Measurements from ENCODE around the gene CRIP2. TPM values are rescaled to one million over a fixed set of nuclear protein-coding genes. Genes with fewer than 3 reads are reported as not detected.

CRIP2 gene
- total and polyA plus RNA-seq, 9 of the 15 experiments (the other 6 are each of a cell fraction or from before 2014, with no cell fraction given), result 0.18 to 2.0 (median 0.69) TPM; not detected in 1

DNA sequence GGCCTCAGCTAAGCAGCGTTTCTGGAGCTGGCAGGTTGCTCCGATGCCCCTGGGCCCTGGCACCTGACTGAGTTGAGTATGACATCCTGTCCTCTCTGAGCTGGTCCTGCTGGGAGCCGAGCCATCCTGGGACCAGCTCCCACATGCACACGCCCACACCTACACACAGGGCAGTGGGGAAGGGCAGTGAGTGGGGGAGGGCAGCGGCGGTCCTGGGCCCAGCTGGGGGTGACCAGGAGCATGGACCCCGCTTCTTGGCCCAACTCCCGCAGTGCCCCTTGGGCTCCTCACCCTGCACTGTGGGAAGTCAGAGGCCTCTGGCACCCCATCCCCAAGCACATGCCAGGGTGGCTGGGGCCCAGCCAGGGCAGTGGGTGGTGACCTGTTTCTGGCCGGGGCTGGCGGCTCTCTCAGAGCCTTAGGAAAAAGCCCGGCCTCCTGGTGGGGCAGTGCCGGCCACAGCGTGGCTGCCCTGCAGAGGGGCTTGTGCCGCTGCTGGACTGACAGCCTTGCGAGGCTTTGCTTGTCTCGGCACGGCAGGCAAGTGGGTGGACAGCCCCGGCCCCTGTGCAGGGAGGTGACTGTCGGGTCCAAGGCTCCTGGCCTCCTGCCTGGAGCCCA lies 5.9 kb upstream of the CRIP2 start:
- ChIA-PET CTCF (ENCODE audit: low intra/inter-chr PET ratio) (no interaction called here), POLR2A (interaction anchor here (0.6 kb wide), 1 partner anchor 1820 kb away, joined by 3 read pairs; no protein-coding TSS in a partner anchor)
- FAIRE-seq, result no peak
- Histone ChIP-seq H3K9ac (ENCODE audit: insufficient read depth in 1 of 2, low read depth in 2 of 2, low read length in 2 of 2) (no peak overlapping the region), H3K4me3 (no peak overlapping the region), H4K20me1 (replicated peaks; ENCODE audit: control insufficient read depth, insufficient read depth, low read length) (no peaks in the 10 kb centered on the region; the same call in 1 of the 2 replicates), H2AFZ (ENCODE audit: low read depth, low read length) (no peak overlapping the region), H3K79me2 (ENCODE audit: control insufficient read depth, insufficient read depth, low read length) (no peaks in the 10 kb centered on the region), H3K4me2 (ENCODE audit: insufficient read depth, low read length) (no peak overlapping the region), H3K36me3 (ENCODE audit: control insufficient read depth, insufficient read depth, low read length) (peaks cover 51% of the 10 kb centered on the region; the same call in 2 of the 3 replicates), H3K9me3 (replicated peaks; ENCODE audit: control insufficient read depth, insufficient read depth, low read depth, low read length) (no peaks in the 10 kb centered on the region), H3K27ac (ENCODE audit: extremely low read depth, low read depth, low read length) (no peak overlapping the region), H3K27me3 (ENCODE audit: control insufficient read depth in 2 of 2, insufficient read depth in 2 of 2, low read length in 2 of 2) (no peaks in the 10 kb centered on the region), H3K9me1 (ENCODE audit: control insufficient read depth, insufficient read depth, low read length) (no peaks in the 10 kb centered on the region), H3K4me1 (replicated peaks in 1 of 2; ENCODE audit: control insufficient read depth in 2 of 2, insufficient read depth in 2 of 2, low read length in 2 of 2) (peaks cover 0 to 59% of the 10 kb centered on the region in 2 experiments; a peak in 2 of 5 replicates)
- in situ Hi-C loops (cut with MboI) (no loop called here), intact Hi-C loops (cut with micrococcal nuclease) (no loop called here)
- no peak for DNase-seq (ENCODE audit: extremely low read depth in 1 of 4, low spot score in 3 of 4)
- WGBS (ENCODE audit: insufficient coverage, low coverage, missing lambda C conversion rate), result 92% methylated on average over 5 of the region's 19 CpGs
- BruUV-seq (replicated peaks), result no TSS peak
- peak; percentile 42; the same call in 1 of the 2 replicates for TF ChIP-seq POLR2G (IDR thresholded peaks at IDR 0.05; ENCODE audit: low read depth, low read length)
- no peak for TF ChIP-seq DNMT1 (IDR thresholded peaks at IDR 0.05)
- TF ChIP-seq, protein P1, sequence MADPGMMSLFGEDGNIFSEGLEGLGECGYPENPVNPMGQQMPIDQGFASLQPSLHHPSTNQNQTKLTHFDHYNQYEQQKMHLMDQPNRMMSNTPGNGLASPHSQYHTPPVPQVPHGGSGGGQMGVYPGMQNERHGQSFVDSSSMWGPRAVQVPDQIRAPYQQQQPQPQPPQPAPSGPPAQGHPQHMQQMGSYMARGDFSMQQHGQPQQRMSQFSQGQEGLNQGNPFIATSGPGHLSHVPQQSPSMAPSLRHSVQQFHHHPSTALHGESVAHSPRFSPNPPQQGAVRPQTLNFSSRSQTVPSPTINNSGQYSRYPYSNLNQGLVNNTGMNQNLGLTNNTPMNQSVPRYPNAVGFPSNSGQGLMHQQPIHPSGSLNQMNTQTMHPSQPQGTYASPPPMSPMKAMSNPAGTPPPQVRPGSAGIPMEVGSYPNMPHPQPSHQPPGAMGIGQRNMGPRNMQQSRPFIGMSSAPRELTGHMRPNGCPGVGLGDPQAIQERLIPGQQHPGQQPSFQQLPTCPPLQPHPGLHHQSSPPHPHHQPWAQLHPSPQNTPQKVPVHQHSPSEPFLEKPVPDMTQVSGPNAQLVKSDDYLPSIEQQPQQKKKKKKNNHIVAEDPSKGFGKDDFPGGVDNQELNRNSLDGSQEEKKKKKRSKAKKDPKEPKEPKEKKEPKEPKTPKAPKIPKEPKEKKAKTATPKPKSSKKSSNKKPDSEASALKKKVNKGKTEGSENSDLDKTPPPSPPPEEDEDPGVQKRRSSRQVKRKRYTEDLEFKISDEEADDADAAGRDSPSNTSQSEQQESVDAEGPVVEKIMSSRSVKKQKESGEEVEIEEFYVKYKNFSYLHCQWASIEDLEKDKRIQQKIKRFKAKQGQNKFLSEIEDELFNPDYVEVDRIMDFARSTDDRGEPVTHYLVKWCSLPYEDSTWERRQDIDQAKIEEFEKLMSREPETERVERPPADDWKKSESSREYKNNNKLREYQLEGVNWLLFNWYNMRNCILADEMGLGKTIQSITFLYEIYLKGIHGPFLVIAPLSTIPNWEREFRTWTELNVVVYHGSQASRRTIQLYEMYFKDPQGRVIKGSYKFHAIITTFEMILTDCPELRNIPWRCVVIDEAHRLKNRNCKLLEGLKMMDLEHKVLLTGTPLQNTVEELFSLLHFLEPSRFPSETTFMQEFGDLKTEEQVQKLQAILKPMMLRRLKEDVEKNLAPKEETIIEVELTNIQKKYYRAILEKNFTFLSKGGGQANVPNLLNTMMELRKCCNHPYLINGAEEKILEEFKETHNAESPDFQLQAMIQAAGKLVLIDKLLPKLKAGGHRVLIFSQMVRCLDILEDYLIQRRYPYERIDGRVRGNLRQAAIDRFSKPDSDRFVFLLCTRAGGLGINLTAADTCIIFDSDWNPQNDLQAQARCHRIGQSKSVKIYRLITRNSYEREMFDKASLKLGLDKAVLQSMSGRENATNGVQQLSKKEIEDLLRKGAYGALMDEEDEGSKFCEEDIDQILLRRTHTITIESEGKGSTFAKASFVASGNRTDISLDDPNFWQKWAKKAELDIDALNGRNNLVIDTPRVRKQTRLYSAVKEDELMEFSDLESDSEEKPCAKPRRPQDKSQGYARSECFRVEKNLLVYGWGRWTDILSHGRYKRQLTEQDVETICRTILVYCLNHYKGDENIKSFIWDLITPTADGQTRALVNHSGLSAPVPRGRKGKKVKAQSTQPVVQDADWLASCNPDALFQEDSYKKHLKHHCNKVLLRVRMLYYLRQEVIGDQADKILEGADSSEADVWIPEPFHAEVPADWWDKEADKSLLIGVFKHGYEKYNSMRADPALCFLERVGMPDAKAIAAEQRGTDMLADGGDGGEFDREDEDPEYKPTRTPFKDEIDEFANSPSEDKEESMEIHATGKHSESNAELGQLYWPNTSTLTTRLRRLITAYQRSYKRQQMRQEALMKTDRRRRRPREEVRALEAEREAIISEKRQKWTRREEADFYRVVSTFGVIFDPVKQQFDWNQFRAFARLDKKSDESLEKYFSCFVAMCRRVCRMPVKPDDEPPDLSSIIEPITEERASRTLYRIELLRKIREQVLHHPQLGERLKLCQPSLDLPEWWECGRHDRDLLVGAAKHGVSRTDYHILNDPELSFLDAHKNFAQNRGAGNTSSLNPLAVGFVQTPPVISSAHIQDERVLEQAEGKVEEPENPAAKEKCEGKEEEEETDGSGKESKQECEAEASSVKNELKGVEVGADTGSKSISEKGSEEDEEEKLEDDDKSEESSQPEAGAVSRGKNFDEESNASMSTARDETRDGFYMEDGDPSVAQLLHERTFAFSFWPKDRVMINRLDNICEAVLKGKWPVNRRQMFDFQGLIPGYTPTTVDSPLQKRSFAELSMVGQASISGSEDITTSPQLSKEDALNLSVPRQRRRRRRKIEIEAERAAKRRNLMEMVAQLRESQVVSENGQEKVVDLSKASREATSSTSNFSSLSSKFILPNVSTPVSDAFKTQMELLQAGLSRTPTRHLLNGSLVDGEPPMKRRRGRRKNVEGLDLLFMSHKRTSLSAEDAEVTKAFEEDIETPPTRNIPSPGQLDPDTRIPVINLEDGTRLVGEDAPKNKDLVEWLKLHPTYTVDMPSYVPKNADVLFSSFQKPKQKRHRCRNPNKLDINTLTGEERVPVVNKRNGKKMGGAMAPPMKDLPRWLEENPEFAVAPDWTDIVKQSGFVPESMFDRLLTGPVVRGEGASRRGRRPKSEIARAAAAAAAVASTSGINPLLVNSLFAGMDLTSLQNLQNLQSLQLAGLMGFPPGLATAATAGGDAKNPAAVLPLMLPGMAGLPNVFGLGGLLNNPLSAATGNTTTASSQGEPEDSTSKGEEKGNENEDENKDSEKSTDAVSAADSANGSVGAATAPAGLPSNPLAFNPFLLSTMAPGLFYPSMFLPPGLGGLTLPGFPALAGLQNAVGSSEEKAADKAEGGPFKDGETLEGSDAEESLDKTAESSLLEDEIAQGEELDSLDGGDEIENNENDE (IDR thresholded peaks at IDR 0.05; ENCODE audit: low read depth, low read length), result no peak
- ATAC-seq, result no peak
